DLD1 (cell line): ENCODE measurements around the gene SLC14A1.

Experiments used
- in situ Hi-C: cut with HindIII; loops from 2 replicates; pipeline ENCODE4 v1.10.0; 2017; ENCODE audit warnings: low sequenced_read_pairs

SLC14A1 gene

GRCh38 chr18:45793264-45793965 lies 69.4 kb downstream of the SLC14A1 start:
- in situ Hi-C loops: no loop called here

DNA sequence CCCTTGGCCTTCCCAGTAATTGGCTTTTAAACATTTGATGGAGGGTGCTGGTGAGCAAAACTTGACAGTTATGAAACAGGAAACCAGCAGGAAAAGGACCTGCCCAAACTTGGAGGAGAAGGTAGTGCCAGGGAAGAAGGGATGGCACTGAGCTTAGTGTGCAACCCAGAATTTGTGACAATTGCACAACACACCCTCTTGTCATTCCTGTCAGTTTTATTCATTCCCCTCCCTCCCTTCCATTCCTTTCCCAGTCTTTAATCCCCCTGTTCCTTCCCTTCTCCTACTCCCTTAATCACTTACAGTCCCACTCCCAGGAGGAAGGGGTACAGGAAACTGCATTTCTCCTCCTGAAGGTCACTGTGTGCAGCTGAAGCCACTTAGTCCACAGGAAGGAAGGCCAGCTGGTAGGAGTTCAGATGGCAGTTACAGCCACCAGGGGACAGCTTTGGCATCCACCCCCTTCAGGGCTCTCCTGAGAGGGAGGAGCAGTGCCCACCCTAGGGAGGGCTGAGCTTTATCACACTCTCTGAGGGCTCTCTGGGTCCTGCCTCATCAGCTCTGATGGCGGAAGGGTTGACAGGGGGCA lies 77.5 kb downstream of the SLC14A1 start:
- in situ Hi-C loops: no loop called here
